Fibroblast of gingiva (primary cell): ENCODE results near the gene SIMC1.
"Not testable (repeated sequence)": the region's sequence is repeated elsewhere in the genome, so short reads cannot be mapped to it uniquely, and the experiment has no call there.

Source experiments
- DNase-seq: peaks from one replicate; pipeline ENCODE4 v3.0.0-alpha.2; 2011; ENCODE audit warnings: low read depth

Gene SIMC1

GRCh38 chr5:176216393-176216916 lies 21.8 kb upstream of the SIMC1 start:
- not testable (repeated sequence) for DNase-seq

GRCh38 chr5:176217188-176217729 lies 21.0 kb upstream of the SIMC1 start:
- not testable (repeated sequence) for DNase-seq

GRCh38 chr5:176217764-176218163 lies 20.5 kb upstream of the SIMC1 start:
- DNase-seq: not testable (repeated sequence)

- not testable (repeated sequence) for DNase-seq
These were observed 16.2 kb upstream of the SIMC1 start for GRCh38 chr5:176222006-176222405.

- not testable (repeated sequence) for DNase-seq
These were observed 9.9 kb upstream of the SIMC1 start for GRCh38 chr5:176228358-176228757.

GRCh38 chr5:176233253-176233652 lies 5.0 kb upstream of the SIMC1 start:
- DNase-seq: peak; percentile 4

- DNase-seq: peak; percentile 21
These were observed 3.1 kb upstream of the SIMC1 start for GRCh38 chr5:176235155-176235554.

GRCh38 chr5:176238645-176239283 lies 540 bp downstream of the SIMC1 start:
- not testable (repeated sequence) for DNase-seq

GRCh38 chr5:176239304-176239703 lies 1.1 kb downstream of the SIMC1 start:
- not testable (repeated sequence) for DNase-seq

GRCh38 chr5:176244318-176244717 lies 6.1 kb downstream of the SIMC1 start:
- DNase-seq: not testable (repeated sequence)

- not testable (repeated sequence) for DNase-seq
These were observed 6.8 kb downstream of the SIMC1 start for GRCh38 chr5:176245074-176245473.

GRCh38 chr5:176245489-176245888 lies 7.3 kb downstream of the SIMC1 start:
- not testable (repeated sequence) for DNase-seq

GRCh38 chr5:176250691-176251090 lies 12.5 kb downstream of the SIMC1 start:
- not testable (repeated sequence) for DNase-seq

- not testable (repeated sequence) for DNase-seq
These were observed 13.9 kb downstream of the SIMC1 start for GRCh38 chr5:176252171-176252570.

- DNase-seq: not testable (repeated sequence)
These were observed 15.3 kb downstream of the SIMC1 start for GRCh38 chr5:176253370-176254065.

- DNase-seq: not testable (repeated sequence)
These were observed 15.8 kb downstream of the SIMC1 start for GRCh38 chr5:176254066-176254393.

- DNase-seq: not testable (repeated sequence)
These were observed 19.8 kb downstream of the SIMC1 start for GRCh38 chr5:176257871-176258505.

- DNase-seq: not testable (repeated sequence)
These were observed 22.5 kb downstream of the SIMC1 start for GRCh38 chr5:176260682-176261081.

- DNase-seq: not testable (repeated sequence)
These were observed 28.2 kb downstream of the SIMC1 start for GRCh38 chr5:176266448-176266847.

GRCh38 chr5:176289018-176289417 lies 50.8 kb downstream of the SIMC1 start:
- not testable (repeated sequence) for DNase-seq

- not testable (repeated sequence) for DNase-seq
These were observed 52.0 kb downstream of the SIMC1 start for GRCh38 chr5:176290057-176290840.

- DNase-seq: not testable (repeated sequence)
These were observed 67.1 kb downstream of the SIMC1 start for GRCh38 chr5:176305356-176305755.
